ENCODE measurements around the gene ZNF217. TPM values are rescaled to one million over a fixed set of nuclear protein-coding genes. Genes with fewer than 3 reads are reported as not detected.

ZNF217 gene
- total and polyA plus RNA-seq, 9 of the 15 experiments (the other 6 are each of a cell fraction or from before 2014, with no cell fraction given): 3.0 to 41.8 (median 16.8) TPM

GRCh38 chr20:53565254-53565653 is 28.4 kb downstream of the ZNF217 start:
- BruUV-seq (replicated peaks): no TSS peak
- CTCF ChIA-PET (ENCODE audit: low intra/inter-chr PET ratio): no interaction called here
- FAIRE-seq (no peak), ATAC-seq (no peak; the same call in 2 of the 3 replicates), DNase-seq (ENCODE audit: extremely low read depth in 1 of 4, low spot score in 3 of 4) (no peak)
- whole genome bisulfite sequencing (ENCODE audit: insufficient coverage, low coverage, missing lambda C conversion rate): 96% methylated on average over 11 of the region's 11 CpGs
- H3K4me1 ChIP-seq (replicated peaks in 1 of 2; ENCODE audit: control insufficient read depth in 2 of 2, insufficient read depth in 2 of 2, low read length in 2 of 2): peaks cover 0 to 4% of the 10 kb centered on the region in 2 experiments; a peak in 1 of 5 replicates
- H3K27me3 ChIP-seq (ENCODE audit: control insufficient read depth in 2 of 2, insufficient read depth in 2 of 2, low read length in 2 of 2): no peaks in the 10 kb centered on the region
- POLR2A ChIA-PET: interaction anchor here (1.1 to 1.7 kb wide), 2 partner anchors 15 to 375 kb away, joined by 3 to 4 read pairs; no protein-coding TSS in a partner anchor
- no peak overlapping the region for H3K4me3 ChIP-seq
- in situ Hi-C loops (cut with MboI) (loop anchor here (25.0 kb wide), 1 partner anchor 647 kb away; the partner anchor contains the start of gene PFDN4), intact Hi-C loops (cut with micrococcal nuclease) (no loop called here)
- H3K9ac ChIP-seq (ENCODE audit: insufficient read depth in 1 of 2, low read depth in 2 of 2, low read length in 2 of 2): no peak overlapping the region
- no peak overlapping the region for H3K4me2 ChIP-seq (ENCODE audit: insufficient read depth, low read length)
- H3K27ac ChIP-seq (ENCODE audit: extremely low read depth, low read depth, low read length): no peak overlapping the region
- peaks cover 52% of the 10 kb centered on the region for H3K36me3 ChIP-seq (ENCODE audit: control insufficient read depth, insufficient read depth, low read length)
- no peaks in the 10 kb centered on the region for H3K9me1 ChIP-seq (ENCODE audit: control insufficient read depth, insufficient read depth, low read length)
- peaks cover 10% of the 10 kb centered on the region; the same call in 1 of the 3 replicates for H3K79me2 ChIP-seq (ENCODE audit: control insufficient read depth, insufficient read depth, low read length)
- H2AFZ ChIP-seq (ENCODE audit: low read depth, low read length): no peak overlapping the region
- no peaks in the 10 kb centered on the region for H3K9me3 ChIP-seq (replicated peaks; ENCODE audit: control insufficient read depth, insufficient read depth, low read depth, low read length)
- no peaks in the 10 kb centered on the region for H4K20me1 ChIP-seq (replicated peaks; ENCODE audit: control insufficient read depth, insufficient read depth, low read length)
- no peak for TF ChIP-seq ZNF408 (CRISPR knock-in tag; IDR thresholded peaks at IDR 0.05; ENCODE audit: low read depth)
- peak; percentile 33; the same call in 1 of the 2 replicates for TF ChIP-seq POLR2AphosphoS5 (IDR thresholded peaks at IDR 0.05; ENCODE audit: control insufficient read depth, insufficient read depth, low read depth, low read length)
- peak in 1 of 3 experiments; percentile 80; a peak in 1 of 6 replicates for TF ChIP-seq ZBTB11 (CRISPR knock-in tag; IDR thresholded peaks at IDR 0.05)
- no peak for TF ChIP-seq ZNF232 (CRISPR knock-in tag; IDR thresholded peaks at IDR 0.05)
- TF ChIP-seq ZNF778 (CRISPR knock-in tag; IDR thresholded peaks at IDR 0.05): no peak
- TF ChIP-seq FOXM1 (IDR thresholded peaks at IDR 0.05; ENCODE audit: low read depth): no peak
- TF ChIP-seq FOXM1 (CRISPR knock-in tag; IDR thresholded peaks at IDR 0.05; ENCODE audit: low read depth): no peak
- TF ChIP-seq ZNF174 (CRISPR knock-in tag; IDR thresholded peaks at IDR 0.05): no peak
- TF ChIP-seq ZNF699 (CRISPR knock-in tag; IDR thresholded peaks at IDR 0.05; ENCODE audit: insufficient replicate concordance): no peak
- TF ChIP-seq ZNF584 (CRISPR knock-in tag; IDR thresholded peaks at IDR 0.05; ENCODE audit: low read depth): no peak
- no peak for TF ChIP-seq POU5F1 (IDR thresholded peaks at IDR 0.05; ENCODE audit: borderline replicate concordance, low read depth, low read length, partially characterized antibody)
- no peak for TF ChIP-seq E2F6 (IDR thresholded peaks at IDR 0.05; ENCODE audit: borderline replicate concordance in 1 of 2, extremely low read depth in 1 of 2, insufficient read depth in 1 of 2, insufficient read length in 1 of 2, low read depth in 1 of 2, low read length in 1 of 2, poor library complexity in 1 of 2, severe bottlenecking in 1 of 2)
- no peak for TF ChIP-seq CTCF (IDR thresholded peaks at IDR 0.05 in 2 of 3, conservative IDR thresholded peaks at IDR 0.05 in 1 of 3; ENCODE audit: insufficient read depth in 2 of 3, low read depth in 1 of 3, low read length in 3 of 3)
